ENCODE results near the gene APLNR.

DNA sequence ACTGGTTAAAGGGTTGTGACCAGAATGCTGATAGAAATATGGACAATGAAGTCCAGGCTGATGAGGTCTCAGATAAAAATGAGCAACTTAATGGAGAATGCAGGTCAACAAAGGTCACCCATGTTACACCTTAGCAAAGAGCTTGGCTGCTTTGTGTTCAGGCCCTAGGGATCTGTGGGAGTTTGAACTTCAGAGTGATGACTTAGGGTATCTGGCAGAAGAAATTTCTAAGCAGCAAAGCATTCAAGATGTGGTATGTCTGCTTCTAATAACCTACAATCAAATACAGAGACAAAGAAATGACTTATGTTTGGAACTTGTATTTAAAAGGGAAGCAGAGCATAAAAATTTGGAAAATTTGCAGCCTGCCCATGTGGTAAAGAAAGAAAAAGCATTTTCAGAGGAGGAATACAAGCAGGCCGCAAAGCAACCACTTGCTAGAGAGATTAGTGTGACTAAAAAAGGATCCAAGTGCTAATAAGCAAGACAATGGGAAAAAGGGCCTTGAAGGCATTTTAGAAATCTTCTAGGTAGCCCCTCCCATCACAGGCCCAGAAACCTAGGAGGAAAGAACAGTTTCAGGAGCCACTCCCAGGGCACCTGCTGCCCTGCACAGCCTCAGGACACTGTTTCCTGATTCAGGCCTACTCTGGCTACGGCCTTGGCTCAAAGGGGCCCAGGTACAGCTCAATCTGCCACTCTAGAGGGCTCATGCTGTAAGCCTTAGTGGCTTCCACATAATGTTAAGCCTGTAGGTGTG lies 46.4 kb upstream of the APLNR start:
- TF ChIP-seq ESRRA (IDR thresholded peaks at IDR 0.05; ENCODE audit: low read length) (no peak), TARDBP (IDR thresholded peaks at IDR 0.05; ENCODE audit: borderline replicate concordance) (no peak), SUPT20H (IDR thresholded peaks at IDR 0.05; ENCODE audit: borderline replicate concordance, control insufficient read depth, low read depth, low read length) (no peak), IRF3 (IDR thresholded peaks at IDR 0.05) (no peak), RCOR1 (conservative IDR thresholded peaks at IDR 0.05; ENCODE audit: low read depth, low read length) (no peak), CTCF (IDR thresholded peaks at IDR 0.05 in 2 of 3, conservative IDR thresholded peaks at IDR 0.05 in 1 of 3; ENCODE audit: control insufficient read depth in 2 of 3, extremely low read depth in 1 of 3, insufficient read depth in 1 of 3, low read depth in 3 of 3, low read length in 3 of 3) (no peak), ZNF207 (IDR thresholded peaks at IDR 0.05; ENCODE audit: borderline replicate concordance) (no peak), POLR2A (IDR thresholded peaks at IDR 0.05; ENCODE audit: low read depth, low read length) (no peak)
